NK-92 treated with Interleukin-12 subunit alpha and Interleukin-12 subunit beta, amount 100 ng/mL, for 24 hours (cell line): ENCODE results near the gene SLCO4A1.
A peak's percentile ranks its signal among the peaks of the same experiment; 100 is the strongest.
"Not testable (repeated sequence)": the region's sequence is repeated elsewhere in the genome, so short reads cannot be mapped to it uniquely, and the experiment has no call there.

Experiments
- DNase-seq: peaks from one replicate; lab custom pipeline; 2025; lab: John Stamatoyannopoulos, UW

The SLCO4A1 gene

GRCh38 chr20:62623488-62624324, 18.6 kb upstream of the SLCO4A1 start:
- peak; percentile 88 for DNase-seq

DNA sequence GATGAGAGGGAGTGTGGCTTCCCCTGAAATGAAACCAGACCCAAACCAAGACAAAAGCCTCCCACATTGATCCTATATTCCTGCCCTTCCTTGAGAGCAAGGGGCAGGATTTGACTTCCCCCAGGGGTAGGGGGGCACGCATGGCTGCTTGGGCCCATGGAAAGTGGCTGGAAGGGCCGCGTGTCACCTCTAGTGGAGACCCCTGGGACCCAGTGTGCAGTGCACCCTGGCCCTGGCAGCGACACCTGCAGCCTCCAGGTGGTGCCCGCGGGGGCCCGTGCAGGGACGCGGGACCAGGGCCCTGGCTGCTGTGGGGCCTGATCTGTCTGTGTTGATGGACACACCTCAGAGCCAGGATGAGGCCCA, 18.0 kb upstream of the SLCO4A1 start:
- no peak for DNase-seq

DNA sequence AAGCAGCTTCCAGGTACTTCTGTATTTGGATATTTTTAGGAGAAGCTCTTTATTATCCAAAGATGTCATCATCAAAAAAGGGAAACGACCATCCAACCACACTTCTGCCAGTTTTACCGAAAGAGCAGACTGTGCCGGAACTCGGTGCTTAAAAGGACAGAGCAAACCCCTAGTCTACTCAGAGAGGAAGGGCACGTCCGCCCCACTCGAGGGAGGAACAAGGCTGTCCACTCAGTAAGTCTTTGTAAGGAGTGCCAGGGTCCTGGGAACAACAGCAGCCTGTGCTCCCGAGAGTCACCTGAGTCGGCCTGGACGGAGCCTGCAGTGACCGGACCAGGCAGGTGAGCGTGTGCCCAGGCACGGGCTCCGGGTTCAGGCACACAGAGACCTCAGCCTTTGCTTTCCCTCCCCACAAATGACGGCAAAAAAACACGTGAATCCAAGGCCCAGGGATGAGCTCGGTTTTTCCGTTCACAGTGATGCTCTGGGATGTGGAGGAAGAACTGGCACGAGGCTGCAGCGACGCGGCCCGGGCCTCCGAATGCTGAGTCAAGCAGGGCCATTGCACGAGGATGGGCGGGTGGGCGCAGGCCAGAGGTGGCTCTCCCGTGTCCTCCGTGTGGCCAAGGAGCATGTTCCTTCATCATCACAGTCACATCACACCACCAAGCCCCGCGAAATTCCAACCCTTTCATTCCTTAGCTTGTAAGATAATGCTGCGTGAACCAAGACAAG, 17.4 kb upstream of the SLCO4A1 start:
- DNase-seq: no peak

- DNase-seq: no peak
Measured at GRCh38 chr20:62625516-62625915, 16.8 kb upstream of the SLCO4A1 start.

DNA sequence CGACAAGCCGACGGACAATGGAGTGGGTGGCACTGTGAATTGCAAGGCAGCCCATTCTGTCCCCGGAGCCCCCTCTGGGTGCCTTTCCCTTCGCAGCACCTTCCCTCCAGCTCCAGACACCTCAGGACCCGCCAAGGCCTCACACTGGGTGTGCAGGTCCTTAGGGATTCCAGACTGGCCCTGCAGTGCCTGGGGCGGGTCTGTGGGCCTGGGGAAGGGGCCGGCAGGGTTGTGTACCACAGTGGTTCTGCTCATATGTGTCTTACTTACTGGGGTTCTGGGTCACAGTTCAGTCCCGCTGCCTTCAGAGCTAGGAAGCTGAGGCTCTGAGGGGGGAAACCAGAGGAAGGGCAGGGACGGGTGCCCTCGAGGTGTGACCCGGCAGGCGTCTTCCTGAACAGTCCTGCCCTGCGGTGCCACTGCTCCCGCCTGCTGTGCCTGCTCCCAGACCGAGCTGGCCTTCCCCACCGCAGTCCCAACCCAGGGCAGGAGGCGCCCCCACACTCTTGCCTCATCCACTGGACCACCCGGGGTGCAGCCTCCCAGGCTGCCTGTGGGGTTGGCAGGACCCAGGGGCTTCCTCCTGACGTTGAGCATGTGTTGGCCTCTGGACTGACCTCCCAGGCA, 16.3 kb upstream of the SLCO4A1 start:
- DNase-seq: no peak

GRCh38 chr20:62627425-62627824, 14.9 kb upstream of the SLCO4A1 start:
- not testable (repeated sequence) for DNase-seq

DNA sequence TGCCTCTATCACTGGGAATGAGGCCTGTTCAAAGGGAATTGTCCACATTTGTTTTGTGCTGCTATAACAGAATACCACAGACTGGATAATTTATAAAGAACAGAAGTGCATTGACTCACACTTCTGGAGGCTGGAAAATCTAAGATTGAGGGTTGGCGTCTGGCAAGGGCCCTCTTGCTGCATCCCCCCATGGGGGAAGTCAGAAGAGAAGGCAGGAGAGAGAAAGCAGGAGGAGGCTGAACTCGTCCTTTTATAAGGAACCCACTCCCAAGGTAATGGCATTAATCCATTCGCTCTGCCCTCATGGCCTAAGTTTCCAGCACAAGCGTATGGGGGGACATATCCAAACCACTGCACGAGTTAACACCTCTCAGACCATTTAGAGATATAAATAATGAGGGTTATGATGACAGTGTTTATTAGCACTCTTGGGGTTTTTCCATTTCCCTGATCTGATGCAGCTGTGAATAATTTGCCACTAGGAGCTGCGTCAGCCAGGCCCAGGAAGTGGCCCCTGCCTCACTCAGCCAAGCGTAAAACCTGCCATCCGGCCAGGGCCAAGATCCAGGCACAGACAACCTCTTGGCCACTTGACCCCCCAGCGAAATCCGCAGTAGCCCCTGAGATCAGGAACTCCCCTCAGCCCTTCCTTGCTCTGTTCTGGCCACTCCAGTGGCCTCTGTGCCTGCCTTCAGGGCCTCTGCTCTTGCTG, 14.2 kb upstream of the SLCO4A1 start:
- DNase-seq: no peak

DNA sequence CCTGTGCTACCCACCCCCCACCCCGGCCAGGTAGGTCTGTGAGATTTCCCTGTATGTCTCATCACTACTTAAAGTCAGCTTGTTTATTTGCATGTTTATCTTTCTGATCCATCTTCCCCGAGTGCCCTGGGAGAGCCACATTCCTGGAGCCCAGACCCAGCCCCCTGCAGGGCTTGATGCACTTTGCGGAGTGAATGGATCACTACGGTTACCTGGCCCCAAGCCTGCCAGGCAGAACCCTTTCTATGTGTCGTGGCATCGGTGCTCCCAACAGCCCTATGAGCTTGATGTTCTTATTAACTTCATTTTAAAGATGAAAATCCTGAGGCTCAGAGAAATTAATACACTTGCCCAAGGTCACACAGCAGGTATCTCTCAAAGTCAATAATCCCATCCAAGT, 13.6 kb upstream of the SLCO4A1 start:
- no peak for DNase-seq

- no peak for DNase-seq
Measured at GRCh38 chr20:62629864-62630470, 12.3 kb upstream of the SLCO4A1 start.

- no peak for DNase-seq
Measured at GRCh38 chr20:62631336-62632308, 10.7 kb upstream of the SLCO4A1 start.

GRCh38 chr20:62632575-62633090, 9.7 kb upstream of the SLCO4A1 start:
- DNase-seq: no peak

DNA sequence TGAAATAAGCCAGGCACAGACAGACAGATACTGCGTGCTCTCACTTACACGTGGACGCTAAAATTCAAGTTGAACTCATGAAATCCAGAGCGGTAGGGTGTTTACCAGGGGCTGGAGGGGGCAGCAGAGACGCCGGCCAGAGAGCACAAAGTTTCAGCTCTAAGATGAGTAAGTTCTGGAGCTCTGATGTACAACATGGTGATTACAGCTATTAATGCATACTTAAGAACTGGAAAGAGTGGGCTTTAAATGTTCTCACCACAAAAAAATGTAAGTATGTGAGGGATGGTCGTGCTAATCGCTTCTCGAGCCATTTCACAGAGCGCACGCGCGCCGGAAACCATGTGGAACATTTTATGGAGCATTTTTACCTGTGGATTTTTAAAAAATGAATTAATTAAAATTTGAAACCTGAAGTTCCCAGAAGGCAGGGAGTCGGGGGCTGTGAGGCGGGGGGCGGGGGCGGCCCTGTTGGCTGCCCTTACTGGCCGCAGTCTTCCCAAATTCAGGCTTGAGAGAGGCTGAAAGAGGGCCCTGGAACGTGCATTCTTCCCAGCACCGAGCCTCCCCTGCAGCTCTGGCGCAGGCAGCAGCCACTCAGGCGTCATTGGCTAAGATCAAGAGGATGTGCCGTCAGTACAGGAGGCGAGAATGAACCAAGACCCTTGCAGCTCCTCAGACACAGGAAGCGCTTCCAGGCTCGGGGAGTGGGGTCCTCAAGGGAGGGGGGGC, 8.5 kb upstream of the SLCO4A1 start:
- no peak for DNase-seq

GRCh38 chr20:62634330-62634967, 7.9 kb upstream of the SLCO4A1 start:
- no peak for DNase-seq

DNA sequence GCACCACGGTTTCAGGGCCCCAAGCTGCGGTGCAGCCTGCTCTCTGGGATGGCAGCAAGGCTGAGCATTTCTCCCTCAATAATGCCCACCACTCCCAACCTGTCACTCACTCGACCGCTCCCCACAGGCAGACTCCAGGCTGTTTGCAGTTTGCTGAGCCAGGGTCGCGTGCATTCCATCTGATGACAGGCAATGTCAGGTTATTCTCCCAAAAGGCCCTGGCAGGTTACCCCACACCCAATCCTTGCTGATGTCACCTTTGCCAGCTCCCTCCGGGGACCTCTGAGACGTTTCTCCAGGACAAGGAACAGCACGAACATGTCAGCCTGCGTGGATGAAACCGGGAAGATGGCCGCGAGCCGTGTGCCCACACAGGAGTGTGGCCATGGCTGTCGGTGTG, 7.1 kb upstream of the SLCO4A1 start:
- no peak for DNase-seq

DNA sequence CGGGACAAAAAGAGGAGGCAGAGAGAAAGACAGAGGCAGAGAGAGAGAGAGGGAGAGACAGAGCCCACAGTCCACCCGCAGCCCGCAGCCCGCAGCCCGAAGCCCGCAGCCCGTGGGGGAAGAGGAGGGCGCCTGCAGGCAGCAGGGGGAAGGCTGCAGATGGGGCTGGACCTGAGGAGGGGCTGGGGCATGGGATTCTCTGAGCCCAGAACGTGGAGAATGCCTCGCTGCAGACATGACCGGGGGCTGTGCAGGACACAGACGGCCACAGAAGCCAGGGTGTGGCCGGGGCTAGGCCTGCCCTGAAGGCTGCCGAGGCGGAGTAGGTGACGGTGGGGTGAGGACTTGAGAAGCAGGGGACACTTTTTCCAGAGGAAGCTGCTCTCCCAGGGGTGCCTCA, 6.5 kb upstream of the SLCO4A1 start:
- DNase-seq: no peak

DNA sequence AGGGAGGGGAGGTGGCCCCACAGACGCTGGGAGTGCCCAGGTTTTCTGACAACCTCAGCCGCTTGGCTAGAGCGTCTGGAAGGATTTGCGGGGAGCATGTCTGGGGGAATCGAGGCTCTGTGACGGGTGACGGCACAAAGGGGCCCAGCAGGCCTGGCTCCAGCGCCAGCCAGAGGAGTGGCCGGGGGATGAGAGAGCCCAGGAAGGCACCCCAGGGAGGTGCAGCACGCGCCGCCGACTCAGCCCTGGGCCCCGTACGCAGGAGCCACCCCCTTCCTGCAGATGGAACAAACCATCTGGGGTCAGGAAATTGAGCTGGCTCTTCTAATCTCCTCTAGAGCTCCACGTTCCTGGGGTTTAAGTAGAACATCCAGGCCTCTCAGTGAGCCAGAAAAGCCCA, 5.9 kb upstream of the SLCO4A1 start:
- no peak for DNase-seq

DNA sequence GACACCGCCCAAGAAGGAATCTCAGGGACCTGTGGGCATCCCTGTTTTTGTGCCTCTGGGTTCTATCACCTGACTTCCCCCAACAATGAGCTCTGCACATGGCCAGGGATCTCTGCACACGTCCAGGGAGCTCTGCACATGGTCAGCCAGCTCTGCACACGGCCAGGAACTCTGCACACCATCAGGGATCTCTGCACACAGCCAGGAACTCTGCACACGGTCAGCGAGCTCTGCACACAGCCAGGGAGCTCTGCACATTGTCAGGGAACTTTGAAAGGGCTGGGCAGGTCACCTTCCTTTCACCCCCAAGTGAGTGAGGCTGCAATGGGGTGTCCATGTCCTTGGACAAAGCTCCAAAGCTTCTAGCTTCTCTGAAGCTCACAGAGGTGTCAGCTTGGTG, 5.2 kb upstream of the SLCO4A1 start:
- DNase-seq: no peak

DNA sequence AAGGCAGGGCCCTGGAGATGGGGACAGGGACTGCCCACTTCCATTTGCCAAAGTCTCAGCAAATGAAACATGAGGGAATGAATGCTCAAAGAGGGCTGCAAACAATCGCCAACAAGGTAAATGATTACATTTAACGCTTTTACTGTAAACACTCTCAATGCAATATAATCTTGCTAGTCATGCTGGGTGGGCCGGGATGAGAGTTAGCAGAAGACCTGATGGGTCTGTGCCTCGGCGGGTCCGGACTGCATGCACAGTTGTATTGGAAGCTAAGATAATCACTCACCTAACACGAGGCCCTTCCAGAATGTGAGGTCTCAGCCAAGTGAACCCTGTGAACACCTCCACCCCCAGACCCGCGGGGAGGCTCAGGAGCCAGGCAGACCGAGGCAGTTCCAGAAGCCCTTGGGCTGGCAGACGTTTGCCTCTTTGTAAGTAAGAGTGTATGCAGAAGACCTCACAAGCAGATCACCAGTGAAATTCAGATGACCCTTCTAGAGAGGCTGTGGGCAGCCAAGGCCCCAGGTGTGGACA, 4.7 kb upstream of the SLCO4A1 start:
- no peak for DNase-seq

DNA sequence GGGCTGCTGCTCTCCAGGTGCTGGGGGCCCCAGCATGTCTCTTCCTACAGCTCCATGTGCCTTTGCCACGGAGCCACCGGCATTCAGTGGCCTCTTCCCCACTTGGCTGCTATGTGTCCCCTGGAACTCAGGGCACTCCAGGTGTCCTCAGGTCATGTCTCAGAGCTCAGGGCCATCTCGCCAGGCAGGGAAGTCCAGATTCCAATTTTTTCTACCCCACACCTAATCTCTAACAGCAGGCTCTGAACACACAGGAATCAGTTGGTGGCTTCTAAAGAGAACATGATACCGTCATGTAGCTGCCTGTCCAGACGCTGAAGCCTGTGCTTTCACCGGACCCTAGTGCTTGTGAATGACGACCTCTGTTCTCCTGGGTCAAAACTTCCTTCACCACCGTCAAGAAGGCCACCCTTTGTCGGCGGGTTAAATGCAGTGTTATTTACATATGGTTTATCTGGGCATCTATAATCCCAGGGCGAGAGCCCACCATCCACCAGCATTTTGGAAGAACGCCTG, 4.2 kb upstream of the SLCO4A1 start:
- DNase-seq: no peak
